ENCODE measurements around the gene FNDC3B. TPM values are rescaled to one million over a fixed set of nuclear protein-coding genes. Genes with fewer than 3 reads are reported as not detected.

FNDC3B gene
- total and polyA plus RNA-seq, 2 of the 8 experiments (the other 6 are each of a cell fraction or from before 2014, with no cell fraction given) = 14.1 to 44.4 TPM

DNA sequence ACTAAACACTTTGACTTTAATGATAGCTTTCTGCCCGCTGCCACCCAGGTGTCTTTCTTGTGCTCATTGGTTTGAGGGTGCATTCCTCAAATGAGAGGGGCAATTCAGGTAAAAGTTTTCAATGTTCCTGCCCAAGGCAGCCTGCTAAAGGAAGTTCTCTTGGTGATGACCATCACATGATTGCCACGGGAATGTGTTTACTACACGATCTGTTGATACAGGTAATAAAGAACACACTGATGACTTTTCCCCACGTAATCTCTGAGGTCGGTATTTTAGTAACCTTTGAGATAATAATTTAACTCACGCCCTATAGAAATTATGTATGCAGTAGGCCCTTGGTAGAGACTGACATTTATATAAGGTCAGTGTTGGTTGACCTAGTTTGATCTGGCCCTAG, 39.3 kb downstream of the FNDC3B start (continued):
- TF ChIP-seq SAP30 (IDR thresholded peaks at IDR 0.05; ENCODE audit: insufficient read depth, insufficient replicate concordance, low read length) (no peak), POLR2A (IDR thresholded peaks at IDR 0.05; ENCODE audit: control extremely low read depth in 1 of 2, low read depth in 2 of 2, low read length in 2 of 2) (no peak), CHD2 (IDR thresholded peaks at IDR 0.05; ENCODE audit: low read length) (no peak)
- TF ChIP-seq, protein P1, sequence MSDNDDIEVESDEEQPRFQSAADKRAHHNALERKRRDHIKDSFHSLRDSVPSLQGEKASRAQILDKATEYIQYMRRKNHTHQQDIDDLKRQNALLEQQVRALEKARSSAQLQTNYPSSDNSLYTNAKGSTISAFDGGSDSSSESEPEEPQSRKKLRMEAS (IDR thresholded peaks at IDR 0.05) = no peak
